Middle frontal gyrus (tissue), 1 donor: Measurements from ENCODE around the gene DYNC2I2.
"Not testable (repeated sequence)": the region's sequence is repeated elsewhere in the genome, so short reads cannot be mapped to it uniquely, and the experiment has no call there.

Experiments
- DNase-seq: peaks from one replicate; pipeline ENCODE4 v3.0.0-alpha.2; 2015; ENCODE audit warnings: low spot score; ENCODE audit errors: extremely low spot score

DYNC2I2 gene

GRCh38 chr9:128685636-128686489 is 29.2 kb upstream of the DYNC2I2 start:
- DNase-seq: no peak

GRCh38 chr9:128684325-128685199 is 27.9 kb upstream of the DYNC2I2 start:
- no peak for DNase-seq

GRCh38 chr9:128684065-128684324 is 27.3 kb upstream of the DYNC2I2 start:
- no peak for DNase-seq

- no peak for DNase-seq
Observed at GRCh38 chr9:128683340-128684064, 26.9 kb upstream of the DYNC2I2 start.

- no peak for DNase-seq
Observed at GRCh38 chr9:128677794-128678193, 21.1 kb upstream of the DYNC2I2 start.

GRCh38 chr9:128675382-128675781 is 18.7 kb upstream of the DYNC2I2 start:
- no peak for DNase-seq

- no peak for DNase-seq
Observed at GRCh38 chr9:128669786-128670185, 13.1 kb upstream of the DYNC2I2 start.

GRCh38 chr9:128666481-128666941 is 9.9 kb upstream of the DYNC2I2 start:
- not testable (repeated sequence) for DNase-seq

GRCh38 chr9:128657796-128658195 is 1.1 kb upstream of the DYNC2I2 start:
- DNase-seq: no peak

GRCh38 chr9:128657344-128657704 is 677 bp upstream of the DYNC2I2 start:
- DNase-seq: no peak

- no peak for DNase-seq
Observed at GRCh38 chr9:128654481-128654880, 2.2 kb downstream of the DYNC2I2 start.

- no peak for DNase-seq
Observed at GRCh38 chr9:128653908-128654307, 2.7 kb downstream of the DYNC2I2 start.

GRCh38 chr9:128651798-128652197 is 4.8 kb downstream of the DYNC2I2 start:
- DNase-seq: no peak

- not testable (repeated sequence) for DNase-seq
Observed at GRCh38 chr9:128648206-128648605, 8.4 kb downstream of the DYNC2I2 start.

GRCh38 chr9:128643519-128644300 is 12.9 kb downstream of the DYNC2I2 start:
- DNase-seq: no peak

- DNase-seq: no peak
Observed at GRCh38 chr9:128642675-128643245, 13.9 kb downstream of the DYNC2I2 start.

GRCh38 chr9:128640603-128641002 is 16.0 kb downstream of the DYNC2I2 start:
- DNase-seq: no peak

- DNase-seq: no peak
Observed at GRCh38 chr9:128638580-128638979, 18.1 kb downstream of the DYNC2I2 start.

GRCh38 chr9:128637656-128638055 is 19.0 kb downstream of the DYNC2I2 start:
- DNase-seq: no peak
